ENCODE results near the gene CNTNAP2.

The CNTNAP2 gene

GRCh38 chr7:146116521-146117222 lies at the start of gene CNTNAP2:
Gene CNTNAP2, plus strand, starts transcription at chr7:146116801. Its CDS starts 76 bp downstream, at chr7:146116877.
- Mint-ChIP-seq H3K4me3 (peak within 1 kb of the TSS; percentile 83 to 88), H3K4me1 (peaks cover 13 to 20% of the 10 kb centered on the region in 2 donors), H3K36me3 (no peaks in the 10 kb centered on the region), H3K27ac (no peak within 1 kb of the TSS), H3K9me3 (no peaks in the 10 kb centered on the region), H3K27me3 (peaks cover 34 to 36% of the 10 kb centered on the region in 2 donors)
- peak in 1 of 2 donors; percentile 29 for ATAC-seq (replicated peaks)
- no peak for DNase-seq

GRCh38 chr7:146067880-146068279 lies 48.7 kb upstream of the CNTNAP2 start:
- ATAC-seq (replicated peaks) = no peak
- no peaks in the 10 kb centered on the region for H3K4me1 Mint-ChIP-seq
- H3K27me3 Mint-ChIP-seq = no peaks in the 10 kb centered on the region
- no peak overlapping the region for H3K27ac Mint-ChIP-seq
- no peak overlapping the region for H3K4me3 Mint-ChIP-seq
- DNase-seq = no peak
- no peaks in the 10 kb centered on the region for H3K36me3 Mint-ChIP-seq
- H3K9me3 Mint-ChIP-seq = no peaks in the 10 kb centered on the region

GRCh38 chr7:146074195-146074765 lies 42.3 kb upstream of the CNTNAP2 start:
- no peak overlapping the region for H3K27ac Mint-ChIP-seq
- ATAC-seq (replicated peaks) (no peak), DNase-seq (no peak)
- no peaks in the 10 kb centered on the region for H3K4me1 Mint-ChIP-seq
- H3K27me3 Mint-ChIP-seq = no peaks in the 10 kb centered on the region
- no peaks in the 10 kb centered on the region for H3K9me3 Mint-ChIP-seq
- no peak overlapping the region for H3K4me3 Mint-ChIP-seq
- H3K36me3 Mint-ChIP-seq = no peaks in the 10 kb centered on the region

- Mint-ChIP-seq H3K27ac (no peak overlapping the region), H3K4me1 (no peaks in the 10 kb centered on the region), H3K4me3 (no peak overlapping the region), H3K27me3 (no peaks in the 10 kb centered on the region), H3K36me3 (no peaks in the 10 kb centered on the region), H3K9me3 (no peaks in the 10 kb centered on the region)
- DNase-seq (no peak), ATAC-seq (replicated peaks) (no peak)
Measured at GRCh38 chr7:146076344-146076743, 40.3 kb upstream of the CNTNAP2 start.

- H3K9me3 Mint-ChIP-seq = no peaks in the 10 kb centered on the region
- H3K4me1 Mint-ChIP-seq = no peaks in the 10 kb centered on the region
- ATAC-seq (replicated peaks) (no peak), DNase-seq (no peak)
- H3K4me3 Mint-ChIP-seq = no peak overlapping the region
- no peaks in the 10 kb centered on the region for H3K36me3 Mint-ChIP-seq
- no peak overlapping the region for H3K27ac Mint-ChIP-seq
- H3K27me3 Mint-ChIP-seq = no peaks in the 10 kb centered on the region
Measured at GRCh38 chr7:146084086-146084485, 32.5 kb upstream of the CNTNAP2 start.

- Mint-ChIP-seq H3K9me3 (no peaks in the 10 kb centered on the region), H3K4me3 (no peak overlapping the region), H3K4me1 (no peaks in the 10 kb centered on the region), H3K36me3 (no peaks in the 10 kb centered on the region), H3K27ac (no peak overlapping the region), H3K27me3 (no peaks in the 10 kb centered on the region)
- ATAC-seq (replicated peaks) (peak; percentile 67 to 70), DNase-seq (no peak)
Measured at GRCh38 chr7:146090023-146090645, 26.5 kb upstream of the CNTNAP2 start.

GRCh38 chr7:146094356-146094755 lies 22.2 kb upstream of the CNTNAP2 start:
- Mint-ChIP-seq H3K4me1 (no peaks in the 10 kb centered on the region), H3K36me3 (no peaks in the 10 kb centered on the region), H3K27me3 (no peaks in the 10 kb centered on the region), H3K4me3 (no peak overlapping the region), H3K27ac (no peak overlapping the region), H3K9me3 (no peaks in the 10 kb centered on the region)
- ATAC-seq (replicated peaks) (no peak), DNase-seq (no peak)

- Mint-ChIP-seq H3K4me1 (no peaks in the 10 kb centered on the region), H3K27me3 (no peaks in the 10 kb centered on the region)
Measured at GRCh38 chr7:146096994-146097393, 19.6 kb upstream of the CNTNAP2 start.

GRCh38 chr7:146106319-146106718 lies 10.3 kb upstream of the CNTNAP2 start:
- H3K9me3 Mint-ChIP-seq = no peaks in the 10 kb centered on the region
- ATAC-seq (replicated peaks) = no peak
- H3K27ac Mint-ChIP-seq = no peak overlapping the region
- H3K4me3 Mint-ChIP-seq = no peak overlapping the region
- no peaks in the 10 kb centered on the region for H3K36me3 Mint-ChIP-seq
- no peak for DNase-seq
- no peaks in the 10 kb centered on the region for H3K27me3 Mint-ChIP-seq
- no peaks in the 10 kb centered on the region for H3K4me1 Mint-ChIP-seq

More at GRCh38 chr7:146096994-146097393, 19.6 kb upstream of the CNTNAP2 start:
- no peak for ATAC-seq (replicated peaks)
- H3K9me3 Mint-ChIP-seq = no peaks in the 10 kb centered on the region
- no peak for DNase-seq
- no peak overlapping the region for H3K27ac Mint-ChIP-seq
- no peaks in the 10 kb centered on the region for H3K36me3 Mint-ChIP-seq
- no peak overlapping the region for H3K4me3 Mint-ChIP-seq

- H3K9me3 Mint-ChIP-seq = no peaks in the 10 kb centered on the region
- H3K27ac Mint-ChIP-seq = no peak overlapping the region
- no peaks in the 10 kb centered on the region for H3K36me3 Mint-ChIP-seq
- DNase-seq (no peak), ATAC-seq (replicated peaks) (no peak)
- H3K4me1 Mint-ChIP-seq = peaks cover 13 to 20% of the 10 kb centered on the region in 2 donors
- H3K27me3 Mint-ChIP-seq = peaks cover 33 to 34% of the 10 kb centered on the region in 2 donors
- H3K4me3 Mint-ChIP-seq = no peak overlapping the region
Measured at GRCh38 chr7:146112755-146113154, 3.8 kb upstream of the CNTNAP2 start.

GRCh38 chr7:146115548-146115850 lies 1.1 kb upstream of the CNTNAP2 start:
- peaks cover 13 to 20% of the 10 kb centered on the region in 2 donors for H3K4me1 Mint-ChIP-seq
- no peaks in the 10 kb centered on the region for H3K36me3 Mint-ChIP-seq
- peak overlapping the region; percentile 83 to 88 for H3K4me3 Mint-ChIP-seq
- DNase-seq = no peak
- H3K27ac Mint-ChIP-seq = no peak overlapping the region
- H3K9me3 Mint-ChIP-seq = no peaks in the 10 kb centered on the region
- peaks cover 34 to 36% of the 10 kb centered on the region in 2 donors for H3K27me3 Mint-ChIP-seq
- no peak for ATAC-seq (replicated peaks)

GRCh38 chr7:146115851-146116520 lies 615 bp upstream of the CNTNAP2 start:
- peak overlapping the region; percentile 83 to 88 for H3K4me3 Mint-ChIP-seq
- peaks cover 34 to 36% of the 10 kb centered on the region in 2 donors for H3K27me3 Mint-ChIP-seq
- H3K9me3 Mint-ChIP-seq = no peaks in the 10 kb centered on the region
- DNase-seq (peak; percentile 2), ATAC-seq (replicated peaks) (peak; percentile 66 to 70)
- no peaks in the 10 kb centered on the region for H3K36me3 Mint-ChIP-seq
- H3K4me1 Mint-ChIP-seq = peaks cover 13 to 20% of the 10 kb centered on the region in 2 donors
- H3K27ac Mint-ChIP-seq = no peak overlapping the region

GRCh38 chr7:146117576-146117975 lies 975 bp downstream of the CNTNAP2 start:
- ATAC-seq (replicated peaks) = no peak
- H3K4me1 Mint-ChIP-seq = peaks cover 13 to 20% of the 10 kb centered on the region in 2 donors
- no peaks in the 10 kb centered on the region for H3K9me3 Mint-ChIP-seq
- H3K27ac Mint-ChIP-seq = no peak overlapping the region
- H3K4me3 Mint-ChIP-seq = no peak overlapping the region
- no peaks in the 10 kb centered on the region for H3K36me3 Mint-ChIP-seq
- peaks cover 34 to 36% of the 10 kb centered on the region in 2 donors for H3K27me3 Mint-ChIP-seq
- no peak for DNase-seq

GRCh38 chr7:146119002-146119401 lies 2.4 kb downstream of the CNTNAP2 start:
- Mint-ChIP-seq H3K27ac (no peak overlapping the region), H3K9me3 (no peaks in the 10 kb centered on the region), H3K27me3 (peaks cover 34 to 36% of the 10 kb centered on the region in 2 donors), H3K4me1 (peaks cover 13 to 20% of the 10 kb centered on the region in 2 donors), H3K4me3 (no peak overlapping the region), H3K36me3 (no peaks in the 10 kb centered on the region)
- DNase-seq = no peak
- no peak for ATAC-seq (replicated peaks)

All from stimulated activated naive B cell treated with anti-CD40 and anti-IgM and Interleukin-4, amounts not matched to agents 10 μg/mL and 1 μg/mL and 100 μg/mL, for 72 hours (primary cell).